ENCODE data around the gene PRPF19.

GRCh38 chr11:60947700-60948099, 41.3 kb upstream of the PRPF19 start:
- TF ChIP-seq CTCF (IDR thresholded peaks at IDR 0.05; ENCODE audit: low read depth, low read length, poor library complexity, severe bottlenecking) (no peak), EZH2phosphoT487 (IDR thresholded peaks at IDR 0.05; ENCODE audit: borderline replicate concordance, low read length) (no peak)
